Fibroblast of lung (primary cell): ENCODE data around the gene HPSE2.

ENCODE experiments used
- CTCF ChIP-seq, 2 donors: IDR thresholded peaks in 1 of 2; conservative IDR thresholded peaks in 1 of 2; 1 replicate in 1 of 2; 2 replicates in 1 of 2; pipeline ENCODE4 v1.5.1; 2011 to 2012; ENCODE audit warnings: low read length in 2 of 2, control low read depth in 1 of 2, inconsistent platforms in 1 of 2, low read depth in 1 of 2, mild to moderate bottlenecking in 1 of 2
- EZH2 ChIP-seq: IDR thresholded peaks from 2 replicates; pipeline ENCODE4 v1.5.1; 2012; ENCODE audit warnings: low read length, control low read depth, mild to moderate bottlenecking; ENCODE audit errors: missing control alignments

GRCh38 chr10:98482096-98482495 is 753.6 kb downstream of the HPSE2 start:
- no peak for TF ChIP-seq CTCF (conservative IDR thresholded peaks at IDR 0.05 in 1 of 2, IDR thresholded peaks at IDR 0.05 in 1 of 2; ENCODE audit: low read depth in 1 of 2, low read length in 2 of 2)
- TF ChIP-seq EZH2, result no peak
